Pancreas (tissue), 10 donors: ENCODE results near the gene TMEM125. TPM values are rescaled to one million over a fixed set of nuclear protein-coding genes. Genes with fewer than 3 reads are reported as not detected.
A peak's percentile ranks its signal among the peaks of the same experiment; 100 is the strongest.

Experiments
- ATAC-seq, 4 donors: fragments of 200-7000 bp; cut with Tn5 transposase; one replicate each; pipeline versions ENCODE4 v1.8.0 to v1.9.1; 2020; ENCODE audit warnings: mild to moderate bottlenecking in 4 of 4, moderate library complexity in 4 of 4
- DNase-seq, 6 donors: peaks; one replicate each; pipeline ENCODE4 v3.0.0-alpha.2; 2020
- FAIRE-seq: peaks from 2 replicates; lab custom pipeline; 2012; peaks lifted over from hg19 to GRCh38; lab: Jason Lieb, UNC
- H3K27ac ChIP-seq, 4 donors: fragments of 200-600 bp; sonication (generic); 1 replicate in 3 of 4; 2 replicates in 1 of 4; pipeline versions ENCODE4 v1.5.0 to v1.8.0; 2020
- H3K27me3 ChIP-seq, 4 donors: fragments of 200-600 bp; one replicate each; pipeline ENCODE4 v1.8.0; 2021
- H3K36me3 ChIP-seq, 3 donors: fragments of 200-600 bp; sonication (generic) in 1 of 3; one replicate each; pipeline versions ENCODE4 v1.5.0 to v1.8.0; 2020 to 2021
- H3K4me1 ChIP-seq, 3 donors: fragments of 200-600 bp; one replicate each; pipeline ENCODE4 v1.8.0; 2021
- H3K4me3 ChIP-seq, 4 donors: fragments of 200-600 bp; sonication (generic) in 2 of 4; one replicate each; pipeline versions ENCODE4 v1.5.0 to v1.8.0; 2020 to 2021
- H3K9me3 ChIP-seq, 4 donors: fragments of 200-600 bp; one replicate each; pipeline ENCODE4 v1.8.0; 2021
- WGBS, 2 donors: extraction: QIAGEN DNeasy Blood & Tissue Kit; methylation state at CpG; one replicate each; pipeline ENCODE4 v1.1.7; 2013; 5-methylcytosine and 5-hydroxymethylcytosine counted together
- intact Hi-C, 3 donors: fragments of 100-400 bp; cut with DNase I; formaldehyde crosslinking; loops; one replicate each; pipeline versions ENCODE4 v1.11.1 to v1.14.2; 2022
- polyA plus RNA-seq, 2 donors: library from polyadenylated mRNA; stranded (reverse); fragments of 200-250 nt; gene quantifications; one replicate each; pipeline ENCODE4 v1.2.3, GENCODE V29; 2013
- total RNA-seq, 6 donors: library from RNA; stranded (reverse); fragmentation: NEBNext Ultra II Directional in 4 of 6; extraction: Animal tissue kit (Norgen Biotek cat#: 25700) in 4 of 6; gene quantifications; one replicate each; pipeline versions ENCODE4 v1.2.1 to v1.2.4, GENCODE V29; 2021 to 2023
- TF ChIP-seq, protein P1 (sequence below), 4 donors: fragments of 200-600 bp; sonication (generic) in 3 of 4; IDR thresholded peaks; one replicate each; pipeline versions ENCODE4 v1.5.0 to v1.8.0; 2021; ENCODE audit warnings: antibody characterized with exemption in 4 of 4
- donor health status: healthy with polysubstance abuse.
- donor health status: DM: no; HTN: no; CAD: no; lungs with moderate emphysema.
- donor health status: DM: no; HTN: no; CAD: no.
- donor health status: control.
- donor health status: control.
- donor health status: Bipolar disorder and iron deficiency.
- donor health status: DM: yes; HTN: yes; CAD: no.
- donor health status: DM: no; HTN: no; CAD: no.
- donor health status: DM: no; HTN: no; CAD: no.
- donor health status: DM: yes; HTN: yes; CAD: no.

Gene TMEM125
- total and polyA plus RNA-seq, 8 donors, result 27.5 to 75.0 (median 44.4) TPM

DNA sequence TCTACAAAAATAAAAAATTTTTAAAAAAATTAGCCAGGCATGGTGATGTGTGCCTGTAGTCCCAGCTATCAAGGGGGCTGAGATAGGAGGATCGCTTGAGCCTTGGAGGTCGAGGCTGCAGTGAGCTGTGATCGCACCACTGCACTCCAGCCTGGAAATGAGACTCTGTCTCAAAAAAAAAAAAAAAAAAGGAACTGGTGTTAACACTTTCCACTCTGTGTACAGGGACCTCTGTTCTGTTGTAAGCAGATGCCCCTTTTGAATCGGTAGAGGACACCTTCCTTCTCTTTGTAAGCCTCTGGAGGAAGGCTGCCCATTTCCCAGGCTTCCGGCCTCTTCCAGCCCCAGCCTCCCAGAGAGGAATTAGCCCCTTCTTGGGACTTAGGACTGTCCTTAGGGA is 22.9 kb downstream of the TMEM125 start:
- TF ChIP-seq, protein P1, sequence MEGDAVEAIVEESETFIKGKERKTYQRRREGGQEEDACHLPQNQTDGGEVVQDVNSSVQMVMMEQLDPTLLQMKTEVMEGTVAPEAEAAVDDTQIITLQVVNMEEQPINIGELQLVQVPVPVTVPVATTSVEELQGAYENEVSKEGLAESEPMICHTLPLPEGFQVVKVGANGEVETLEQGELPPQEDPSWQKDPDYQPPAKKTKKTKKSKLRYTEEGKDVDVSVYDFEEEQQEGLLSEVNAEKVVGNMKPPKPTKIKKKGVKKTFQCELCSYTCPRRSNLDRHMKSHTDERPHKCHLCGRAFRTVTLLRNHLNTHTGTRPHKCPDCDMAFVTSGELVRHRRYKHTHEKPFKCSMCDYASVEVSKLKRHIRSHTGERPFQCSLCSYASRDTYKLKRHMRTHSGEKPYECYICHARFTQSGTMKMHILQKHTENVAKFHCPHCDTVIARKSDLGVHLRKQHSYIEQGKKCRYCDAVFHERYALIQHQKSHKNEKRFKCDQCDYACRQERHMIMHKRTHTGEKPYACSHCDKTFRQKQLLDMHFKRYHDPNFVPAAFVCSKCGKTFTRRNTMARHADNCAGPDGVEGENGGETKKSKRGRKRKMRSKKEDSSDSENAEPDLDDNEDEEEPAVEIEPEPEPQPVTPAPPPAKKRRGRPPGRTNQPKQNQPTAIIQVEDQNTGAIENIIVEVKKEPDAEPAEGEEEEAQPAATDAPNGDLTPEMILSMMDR (IDR thresholded peaks at IDR 0.05), result no peak

DNA sequence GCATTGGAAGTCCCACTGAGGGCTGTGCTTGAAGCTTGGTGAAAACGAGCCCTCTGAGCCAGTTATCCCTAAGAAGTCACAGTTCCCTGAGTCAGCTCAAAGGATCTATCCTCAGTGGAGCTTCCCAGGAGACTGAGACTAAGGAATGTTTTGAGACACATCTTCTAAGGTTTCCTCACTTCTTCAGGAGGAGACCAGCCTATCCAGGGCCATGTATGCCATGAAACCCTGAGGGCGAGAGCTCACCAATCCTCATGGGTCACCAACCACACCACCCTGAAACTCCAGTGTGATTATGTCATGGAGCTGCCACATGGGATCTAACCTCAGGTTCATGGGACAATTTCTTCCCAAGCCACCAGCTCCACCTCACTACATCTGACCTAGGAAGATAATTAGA is 23.4 kb downstream of the TMEM125 start:
- no peak for FAIRE-seq
- H3K27me3 ChIP-seq, result no peaks in the 10 kb centered on the region
- H3K36me3 ChIP-seq, result no peaks in the 10 kb centered on the region
- no peaks in the 10 kb centered on the region for H3K9me3 ChIP-seq
- WGBS, 2 donors, result 84 to 85% methylated on average over 2 of the region's 2 CpGs
- TF ChIP-seq, protein P1 (IDR thresholded peaks at IDR 0.05), result no peak
- intact Hi-C loops, result no loop called here
- H3K27ac ChIP-seq, result no peak overlapping the region
- peaks cover 10 to 15% (median 12%) of the 10 kb centered on the region in 3 donors for H3K4me1 ChIP-seq
- no peak overlapping the region for H3K4me3 ChIP-seq
- peak in 1 of 6 donors; percentile 6 for DNase-seq
- ATAC-seq, result no peak

More for the DNA sequence above, 22.9 kb downstream of the TMEM125 start:
- Histone ChIP-seq H3K4me1 (peaks cover 10 to 15% (median 12%) of the 10 kb centered on the region in 3 donors), H3K9me3 (no peaks in the 10 kb centered on the region), H3K27ac (no peak overlapping the region), H3K36me3 (no peaks in the 10 kb centered on the region), H3K27me3 (no peaks in the 10 kb centered on the region), H3K4me3 (no peak overlapping the region)
- peak in 1 of 6 donors; percentile 9 for DNase-seq
- 89 to 97% methylated on average over 5 of the region's 5 CpGs for WGBS, 2 donors
- no peak for ATAC-seq
- intact Hi-C loops, result no loop called here
- FAIRE-seq, result no peak

DNA sequence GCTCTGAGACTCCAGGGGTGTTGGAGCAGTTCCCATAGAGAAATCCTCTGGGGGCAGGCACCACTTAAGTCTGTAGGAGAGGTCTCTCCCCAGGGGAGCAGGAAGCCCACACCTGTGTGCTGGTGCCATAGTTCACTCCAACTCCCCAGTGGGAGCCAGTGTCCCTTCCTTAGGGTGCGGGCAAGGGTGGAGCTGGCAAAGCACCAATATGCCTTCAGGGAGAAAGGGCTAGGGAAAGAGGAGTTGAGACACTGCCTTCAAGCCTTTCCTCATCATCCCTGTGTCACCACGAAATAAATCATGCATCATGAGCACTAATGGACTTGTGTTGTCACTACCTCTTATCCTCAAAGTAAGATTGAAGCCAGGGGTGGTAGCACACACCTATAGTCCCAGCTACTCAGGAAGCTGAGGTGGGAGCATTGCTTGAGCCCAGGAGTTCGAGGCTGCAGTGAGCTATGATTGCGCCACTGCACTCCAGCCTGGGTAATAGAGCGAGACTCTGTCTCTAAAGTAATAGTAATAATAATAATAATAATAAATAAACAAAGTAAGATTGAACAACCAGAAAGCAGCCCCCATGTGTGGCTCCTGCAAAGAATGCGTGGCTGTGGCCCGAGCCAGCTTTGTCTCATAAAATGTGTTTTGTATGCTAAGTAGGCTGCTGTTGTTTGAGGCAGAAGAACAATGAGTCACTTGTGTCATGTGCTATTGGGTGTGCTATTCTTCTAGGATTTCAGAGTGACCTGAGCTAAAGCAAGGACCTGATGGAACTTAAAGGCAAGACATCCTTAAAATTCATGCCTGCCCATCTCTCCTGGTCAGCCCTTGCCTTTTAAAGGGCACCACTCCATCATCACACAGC is 24.3 kb downstream of the TMEM125 start:
- WGBS, 2 donors, result 88 to 90% methylated on average over 7 of the region's 7 CpGs
- TF ChIP-seq, protein P1 (IDR thresholded peaks at IDR 0.05), result no peak
- H3K27ac ChIP-seq, result no peak overlapping the region
- H3K27me3 ChIP-seq, result no peaks in the 10 kb centered on the region
- FAIRE-seq (no peak), ATAC-seq (no peak), DNase-seq (peak in 1 of 6 donors; percentile 17)
- no peaks in the 10 kb centered on the region for H3K36me3 ChIP-seq
- intact Hi-C loops, result no loop called here
- H3K9me3 ChIP-seq, result no peaks in the 10 kb centered on the region
- no peak overlapping the region for H3K4me3 ChIP-seq
- H3K4me1 ChIP-seq, result peaks cover 10 to 15% (median 12%) of the 10 kb centered on the region in 3 donors

DNA sequence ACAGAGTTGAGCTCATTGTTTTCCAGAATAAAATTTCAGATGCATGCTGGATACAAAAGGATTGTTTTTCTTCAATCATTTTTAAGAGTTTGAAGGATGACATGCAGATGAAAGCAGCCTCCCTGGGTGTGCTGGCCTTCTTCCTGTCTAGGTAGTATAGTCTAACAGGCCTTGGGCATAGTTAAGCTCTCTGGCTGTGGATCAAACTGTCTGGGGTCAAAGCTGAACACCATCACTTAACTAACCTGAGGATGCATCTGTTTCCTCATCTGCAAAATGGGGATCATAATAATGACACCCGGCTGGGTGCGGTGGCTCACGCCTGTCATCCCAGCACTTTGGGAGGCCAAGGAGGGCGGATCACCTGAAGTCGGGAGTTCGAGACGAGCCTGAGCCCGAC is 25.0 kb downstream of the TMEM125 start:
- Histone ChIP-seq H3K27ac (peak overlapping the region in 3 of 4 donors; percentile 9 to 85 (median 74)), H3K4me1 (peaks cover 10 to 15% (median 12%) of the 10 kb centered on the region in 3 donors), H3K4me3 (no peak overlapping the region), H3K27me3 (no peaks in the 10 kb centered on the region), H3K9me3 (no peaks in the 10 kb centered on the region), H3K36me3 (no peaks in the 10 kb centered on the region)
- intact Hi-C loops, result no loop called here
- TF ChIP-seq, protein P1 (IDR thresholded peaks at IDR 0.05), result no peak
- 90 to 92% methylated on average over 8 of the region's 8 CpGs for whole genome bisulfite sequencing, 2 donors
- FAIRE-seq, result no peak
- DNase-seq, result no peak
- no peak for ATAC-seq

DNA sequence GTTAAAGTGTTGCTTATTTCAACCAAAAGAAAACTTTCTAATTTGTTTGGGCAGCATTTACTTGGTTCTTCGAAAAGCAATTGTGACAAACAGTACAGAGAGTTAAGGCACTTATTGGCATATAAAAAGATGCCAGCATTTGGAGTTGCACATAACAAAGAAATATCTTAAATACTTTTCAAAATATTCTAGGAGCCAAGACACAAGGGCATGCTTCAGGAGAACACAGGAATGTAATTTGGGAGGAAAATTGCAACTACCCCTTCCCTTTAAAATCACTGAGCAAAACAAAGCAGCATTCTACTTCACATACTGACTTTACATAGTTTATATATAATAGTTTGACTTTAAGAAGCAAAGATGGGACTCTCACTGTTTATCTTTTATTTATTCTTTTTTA is 26.4 kb downstream of the TMEM125 start:
- Histone ChIP-seq H3K27ac (peak overlapping the region in 2 of 4 donors; percentile 15 to 42), H3K4me1 (peaks cover 10 to 15% (median 12%) of the 10 kb centered on the region in 3 donors), H3K36me3 (no peaks in the 10 kb centered on the region), H3K9me3 (no peaks in the 10 kb centered on the region), H3K4me3 (no peak overlapping the region), H3K27me3 (no peaks in the 10 kb centered on the region)
- FAIRE-seq (no peak), DNase-seq (no peak), ATAC-seq (no peak)
- TF ChIP-seq, protein P1 (IDR thresholded peaks at IDR 0.05), result no peak
- intact Hi-C loops, result no loop called here
- 60% methylated on average over 1 of the region's 1 CpG for WGBS, 2 donors
